Right renal cortex interstitium (tissue), 3 donors: Measurements from ENCODE around the gene CAMSAP1. TPM values are rescaled to one million over a fixed set of nuclear protein-coding genes. Genes with fewer than 3 reads are reported as not detected.
"Not testable (repeated sequence)": the region's sequence is repeated elsewhere in the genome, so short reads cannot be mapped to it uniquely, and the experiment has no call there.

Experiments used
- DNase-seq, 3 donors: peaks; one replicate each; pipeline ENCODE4 v3.0.0-alpha.2; 2013; ENCODE audit warnings: low read depth in 3 of 3, low spot score in 2 of 3
- polyA plus RNA-seq, 3 donors: library from polyadenylated mRNA; unstranded; fragments of 120-200 nt; gene quantifications; one replicate each; pipeline ENCODE4 v1.2.1, GENCODE V29; 2013; ENCODE audit not compliant: insufficient read length in 3 of 3

CAMSAP1 gene
- polyA plus RNA-seq, 3 donors: 21.5 to 25.0 (median 21.6) TPM

GRCh38 chr9:135902655-135903357 lies 4.5 kb downstream of the CAMSAP1 start:
- DNase-seq: no peak

DNA sequence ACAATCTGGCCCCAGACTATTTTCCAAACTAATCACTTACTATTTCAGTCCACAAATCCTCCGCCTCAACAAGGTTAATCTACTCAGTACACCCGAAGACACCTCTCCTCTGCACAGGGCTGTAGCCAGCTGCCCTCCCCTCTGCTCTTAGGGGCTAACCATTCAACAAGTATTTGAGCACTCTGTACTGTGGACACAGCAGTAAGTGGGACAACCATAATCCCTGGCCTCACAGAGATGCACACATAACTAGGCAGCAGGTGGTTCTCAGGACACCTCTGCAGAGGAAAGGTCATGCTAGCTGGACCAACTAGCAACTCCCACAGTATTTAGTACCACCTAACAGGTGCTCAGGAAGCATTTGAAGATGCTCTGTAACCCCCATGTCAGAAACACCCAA lies 5.5 kb downstream of the CAMSAP1 start:
- DNase-seq: no peak

DNA sequence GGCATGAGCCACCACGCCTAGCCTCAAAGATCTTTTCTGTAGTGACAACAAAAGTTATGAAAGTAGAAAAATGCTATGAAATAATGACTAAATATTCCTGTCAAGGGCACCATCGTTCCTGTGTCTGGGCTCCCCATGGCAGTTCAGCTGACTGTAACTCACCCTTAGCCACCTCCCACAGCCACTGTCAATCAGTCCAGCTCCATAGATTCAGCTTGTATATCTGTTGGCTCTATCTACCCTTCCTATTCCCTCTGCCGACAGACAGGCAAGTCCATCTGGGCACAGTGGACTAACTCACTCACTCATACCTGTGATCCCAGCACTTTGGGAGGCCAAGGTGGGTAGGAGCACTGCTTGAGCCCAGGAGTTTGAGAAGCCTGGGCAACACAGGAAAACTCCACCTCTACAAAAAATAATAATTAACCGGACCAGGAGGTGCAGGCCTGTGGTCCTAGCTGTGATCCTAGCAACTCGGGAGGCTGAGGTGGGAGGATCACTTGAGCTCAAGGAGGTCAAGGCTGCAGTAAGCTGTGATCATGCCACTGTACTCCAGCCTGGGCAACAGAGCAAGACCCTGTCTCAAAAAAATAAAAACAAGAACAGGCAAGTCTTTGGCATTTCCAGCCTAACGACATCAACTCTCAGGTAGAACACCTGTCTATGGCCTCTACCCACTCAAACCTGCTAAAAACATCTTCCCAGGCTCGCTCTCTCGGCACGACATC lies 6.2 kb downstream of the CAMSAP1 start:
- no peak for DNase-seq

DNA sequence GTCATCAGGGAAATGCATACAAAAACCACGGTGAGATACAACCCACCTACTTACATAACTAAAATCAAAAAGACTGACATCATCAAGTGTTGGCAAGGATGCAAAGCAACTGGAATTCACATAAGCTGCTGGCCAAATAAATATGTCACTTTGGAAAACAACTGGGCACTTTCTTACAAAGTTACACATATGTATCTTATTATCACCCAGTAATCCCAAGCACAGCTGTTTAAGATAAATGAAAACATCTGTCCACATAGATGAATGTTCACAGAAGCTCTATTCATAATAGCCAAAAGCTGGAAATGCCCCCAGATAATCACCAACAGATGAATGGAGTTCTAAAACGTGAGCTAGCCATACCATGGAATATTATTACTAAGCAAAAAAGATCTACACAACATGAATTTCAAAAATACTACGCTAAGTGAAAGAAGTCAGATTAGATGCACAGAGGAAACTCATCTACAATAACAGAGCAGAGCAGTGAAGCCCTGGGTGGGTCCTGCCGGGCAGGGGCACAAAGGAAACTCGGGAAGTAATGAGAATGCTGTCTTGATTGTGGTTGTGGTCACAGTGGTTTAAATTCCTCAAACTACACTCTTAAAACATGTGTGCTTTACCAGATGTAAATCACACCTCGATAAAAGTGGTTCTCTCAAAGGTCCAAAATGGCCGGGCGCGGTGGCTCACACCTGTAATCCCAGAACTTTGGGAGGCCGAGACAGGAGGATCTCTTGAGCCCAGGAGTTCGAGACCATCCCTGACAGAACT lies 8.5 kb downstream of the CAMSAP1 start:
- no peak for DNase-seq

DNA sequence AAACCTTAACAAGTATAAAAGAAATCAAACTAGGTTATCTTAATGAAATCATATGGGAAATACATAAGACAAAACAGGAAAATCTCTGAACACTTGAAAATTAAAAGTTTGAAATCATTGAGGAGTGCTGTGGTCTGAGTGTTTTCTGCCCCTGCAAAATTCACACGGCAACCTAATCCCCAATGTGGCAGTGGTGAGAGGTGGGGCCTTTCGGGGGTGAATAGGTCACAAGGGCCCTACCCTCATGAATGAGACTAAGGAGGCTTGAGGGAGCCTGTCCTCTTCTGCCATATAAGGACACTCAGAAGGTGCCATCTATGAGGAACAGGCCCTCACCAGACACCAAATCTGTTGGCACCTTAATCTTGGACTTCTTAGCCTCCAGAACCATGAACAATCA lies 10.7 kb downstream of the CAMSAP1 start:
- no peak for DNase-seq

- no peak for DNase-seq
These were observed 11.1 kb downstream of the CAMSAP1 start for GRCh38 chr9:135896205-135896604.

DNA sequence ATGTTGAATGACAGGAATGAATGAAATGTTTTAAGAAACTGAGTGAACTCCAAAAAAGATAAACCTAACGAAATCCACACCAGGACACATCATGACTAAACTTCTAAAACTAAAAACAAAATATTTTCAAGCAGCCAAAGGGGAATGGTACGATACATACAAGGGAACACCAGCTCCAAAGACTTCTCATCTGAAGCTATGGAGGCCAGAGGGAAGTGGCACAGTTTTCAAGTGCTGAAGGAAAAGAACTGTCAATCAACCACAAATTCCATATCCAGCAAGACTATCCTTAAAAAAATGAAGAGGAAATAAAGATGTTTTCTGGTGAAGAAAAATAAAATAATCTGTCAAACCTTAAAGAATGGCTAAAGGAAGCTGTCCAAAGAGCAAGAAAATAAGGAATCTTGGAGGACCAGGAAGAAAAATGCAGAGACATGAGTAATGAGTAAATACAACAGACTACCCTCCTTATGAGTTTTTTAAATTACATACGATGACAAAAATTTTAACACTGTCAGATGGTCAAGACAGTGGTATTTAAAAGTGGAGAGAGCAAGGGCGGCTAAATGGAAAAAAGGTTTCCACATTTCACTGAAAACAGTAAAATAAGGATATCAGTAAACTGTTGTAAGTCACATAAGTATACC lies 12.0 kb downstream of the CAMSAP1 start:
- no peak for DNase-seq

GRCh38 chr9:135893104-135893503 lies 14.2 kb downstream of the CAMSAP1 start:
- no peak for DNase-seq

DNA sequence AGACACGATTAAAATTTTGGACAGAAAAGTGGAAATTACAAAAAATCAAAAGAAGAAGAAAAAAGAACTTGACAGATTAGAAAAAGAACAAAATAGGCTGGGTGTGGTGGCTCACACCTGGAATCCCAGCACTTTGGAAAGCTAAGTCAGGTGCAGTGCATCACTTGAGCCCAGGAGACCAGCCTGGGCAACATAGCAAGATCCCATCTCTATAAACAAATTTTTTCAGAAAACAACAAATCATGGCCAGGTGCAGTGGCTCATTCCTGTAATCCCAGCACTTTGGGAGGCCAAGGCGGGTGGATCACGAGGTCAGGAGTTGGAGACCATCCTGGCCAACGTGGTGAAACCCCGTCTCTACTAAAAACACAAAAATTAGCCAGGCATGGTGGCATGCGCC lies 15.0 kb downstream of the CAMSAP1 start:
- not testable (repeated sequence) for DNase-seq

GRCh38 chr9:135891027-135891631 lies 16.2 kb downstream of the CAMSAP1 start:
- no peak for DNase-seq

- DNase-seq: no peak
These were observed 16.9 kb downstream of the CAMSAP1 start for GRCh38 chr9:135890190-135891026.

DNA sequence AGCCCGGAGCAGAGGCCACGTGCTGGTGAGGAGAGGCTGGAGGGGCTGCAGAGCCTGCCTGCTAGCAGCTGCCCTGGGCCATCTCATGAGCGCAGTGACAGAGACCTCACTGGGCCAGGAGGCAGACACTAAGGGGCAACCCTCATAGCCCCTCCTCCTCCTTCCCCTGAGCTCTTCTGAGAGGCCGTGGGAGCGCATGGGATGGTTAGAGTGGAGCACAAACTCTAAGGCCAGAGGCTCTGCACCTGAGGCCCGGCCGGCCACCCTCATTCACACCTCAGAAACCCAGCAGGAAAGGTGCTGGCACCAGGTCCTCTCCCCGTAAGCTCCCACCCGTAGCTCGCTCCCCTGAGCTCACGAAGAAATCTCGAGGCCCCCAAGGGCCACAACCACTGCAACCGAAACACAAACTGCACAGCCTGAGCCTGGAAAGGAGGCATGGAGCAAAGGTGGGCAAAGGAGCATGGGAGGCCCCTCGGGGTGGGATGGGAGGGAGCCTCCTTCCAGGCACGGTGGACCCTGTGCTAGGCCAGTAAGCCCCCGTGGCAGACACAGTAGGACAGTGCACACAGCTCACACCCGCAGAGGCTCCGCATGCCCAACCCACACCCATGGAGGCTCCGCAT lies 17.7 kb downstream of the CAMSAP1 start:
- no peak for DNase-seq

DNA sequence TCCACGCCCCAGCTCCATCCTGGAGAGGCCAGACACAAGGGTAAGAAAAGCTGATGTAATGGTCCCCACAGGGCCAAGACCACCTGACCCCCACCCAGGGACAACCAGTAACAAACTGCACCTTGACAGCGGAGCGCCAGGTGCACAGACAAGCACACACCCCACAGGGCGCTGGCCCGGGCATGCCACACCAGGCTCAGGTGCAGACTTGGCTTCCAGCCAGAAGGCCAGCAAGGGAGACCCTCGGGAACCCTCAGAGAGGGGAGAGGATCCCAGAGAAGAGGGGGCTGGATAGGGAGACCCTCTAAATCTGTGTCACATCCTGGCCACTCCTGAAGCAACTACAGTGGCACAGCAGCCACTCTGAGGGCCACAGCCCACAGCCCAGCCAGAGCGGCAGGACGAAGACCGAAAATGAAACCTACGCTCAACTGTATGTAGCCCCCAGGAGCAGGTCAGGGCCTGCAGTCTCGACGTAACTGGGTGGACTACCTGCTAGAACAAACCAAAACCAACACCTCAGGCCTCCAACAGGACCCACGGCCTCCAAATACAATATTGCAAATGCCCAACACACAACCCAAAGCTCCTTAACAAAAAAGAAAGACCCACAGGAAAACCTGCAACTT lies 18.5 kb downstream of the CAMSAP1 start:
- DNase-seq: no peak

GRCh38 chr9:135888126-135888765 lies 19.1 kb downstream of the CAMSAP1 start:
- DNase-seq: no peak

DNA sequence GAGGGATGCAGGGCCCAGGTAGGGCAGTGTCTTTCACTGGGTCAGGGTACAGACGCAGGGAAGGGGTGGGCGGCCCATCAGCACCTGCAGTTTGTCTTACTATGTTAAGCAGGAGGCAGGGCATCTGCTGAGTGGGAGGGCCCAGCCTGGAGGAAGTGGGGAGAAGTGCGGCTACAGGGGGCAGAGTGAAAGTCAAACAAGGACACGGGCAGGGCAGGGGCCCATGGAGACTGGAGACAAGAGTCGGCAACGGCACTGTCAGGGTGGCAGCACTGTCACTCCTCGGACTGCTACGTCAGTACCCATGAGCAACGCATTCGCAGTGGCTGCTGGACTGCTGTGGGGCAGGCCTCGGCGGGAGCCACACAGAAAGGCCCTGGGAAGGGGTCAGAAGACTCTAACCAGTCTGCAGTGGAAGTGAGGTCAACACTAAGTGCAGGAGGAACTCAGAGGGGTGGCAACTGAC lies 19.7 kb downstream of the CAMSAP1 start:
- no peak for DNase-seq

- DNase-seq: no peak
These were observed 20.3 kb downstream of the CAMSAP1 start for GRCh38 chr9:135887021-135887507.

DNA sequence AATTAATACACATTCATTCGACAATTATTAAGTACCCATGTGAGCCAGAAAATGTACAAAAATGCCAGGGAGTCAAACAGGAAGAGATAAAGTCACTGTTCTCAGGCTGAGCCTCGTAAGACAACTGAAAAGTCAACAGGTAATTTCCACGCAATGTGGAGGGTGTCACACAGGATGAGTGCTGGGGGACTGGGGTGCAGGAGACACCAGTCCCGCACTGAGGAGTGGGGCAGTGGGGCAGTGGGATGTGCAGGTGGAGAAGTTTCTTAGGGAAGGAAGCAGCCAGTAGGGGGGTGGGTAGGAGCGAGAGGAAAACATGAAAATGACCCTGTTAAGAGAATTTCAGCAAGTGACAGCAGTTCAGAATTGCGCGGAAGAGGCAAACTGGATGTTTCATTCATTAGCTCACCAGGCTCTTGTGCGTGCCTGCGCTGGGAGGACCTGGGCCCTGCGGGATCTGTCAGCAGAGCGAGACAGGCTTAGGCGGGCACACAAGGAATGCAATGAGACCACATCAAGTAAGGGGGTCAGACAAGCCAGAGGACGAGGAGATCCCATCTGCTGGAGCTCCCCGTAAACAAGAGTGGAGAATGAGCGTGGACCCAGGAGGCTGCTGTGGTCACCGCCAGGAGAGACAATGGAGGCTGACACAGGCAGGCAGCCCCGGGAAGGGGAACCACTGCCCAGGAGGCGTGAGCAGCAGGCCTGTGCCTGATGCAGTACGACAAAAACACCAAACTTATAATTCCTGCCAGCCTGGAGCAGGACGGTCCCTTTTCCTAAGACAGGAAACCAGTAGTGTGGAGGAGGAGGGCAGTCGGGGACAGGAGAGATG lies 21.0 kb downstream of the CAMSAP1 start:
- no peak for DNase-seq
